UCSD-AML1 (cell line): ENCODE data around the gene KCND1.
A peak's percentile ranks its signal among the peaks of the same experiment; 100 is the strongest.

Experiments
- DNase-seq: peaks from one replicate; lab custom pipeline; 2025; ENCODE audit not compliant: unreplicated experiment; lab: John Stamatoyannopoulos, UW

KCND1 gene

DNA sequence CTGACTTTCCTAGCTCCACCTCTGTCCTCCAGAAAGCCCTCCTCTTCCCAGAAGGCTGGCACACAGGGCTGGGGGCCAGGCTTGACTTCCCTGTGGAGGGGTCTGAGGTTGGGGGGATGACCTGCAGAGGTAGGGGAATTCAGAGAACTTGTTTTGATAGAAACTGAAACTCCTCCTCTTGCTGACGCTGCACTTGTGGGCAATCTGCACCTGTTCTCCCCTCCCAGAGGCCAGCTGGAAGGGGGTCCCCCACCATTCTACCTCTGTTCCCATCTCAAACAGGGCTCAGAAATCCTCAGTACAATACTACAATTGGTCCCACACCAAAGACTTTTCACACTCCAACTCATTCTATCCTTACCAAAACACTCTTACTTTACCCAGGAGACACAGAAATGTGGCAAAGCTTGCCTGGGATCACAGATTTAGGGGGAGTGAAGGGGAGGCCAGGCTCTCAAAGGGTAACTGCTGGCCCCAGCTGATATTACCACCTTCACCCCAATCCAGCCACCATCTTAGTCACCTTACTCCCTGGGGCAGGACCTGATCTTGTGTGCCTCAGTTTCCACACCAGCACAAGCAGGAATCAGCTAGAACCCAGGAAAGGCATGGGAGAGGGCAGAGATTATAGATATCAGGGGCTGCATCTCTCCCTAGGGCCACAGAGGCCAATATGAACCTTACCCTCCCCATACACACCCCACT, 32.8 kb downstream of the KCND1 start:
- no peak for DNase-seq

DNA sequence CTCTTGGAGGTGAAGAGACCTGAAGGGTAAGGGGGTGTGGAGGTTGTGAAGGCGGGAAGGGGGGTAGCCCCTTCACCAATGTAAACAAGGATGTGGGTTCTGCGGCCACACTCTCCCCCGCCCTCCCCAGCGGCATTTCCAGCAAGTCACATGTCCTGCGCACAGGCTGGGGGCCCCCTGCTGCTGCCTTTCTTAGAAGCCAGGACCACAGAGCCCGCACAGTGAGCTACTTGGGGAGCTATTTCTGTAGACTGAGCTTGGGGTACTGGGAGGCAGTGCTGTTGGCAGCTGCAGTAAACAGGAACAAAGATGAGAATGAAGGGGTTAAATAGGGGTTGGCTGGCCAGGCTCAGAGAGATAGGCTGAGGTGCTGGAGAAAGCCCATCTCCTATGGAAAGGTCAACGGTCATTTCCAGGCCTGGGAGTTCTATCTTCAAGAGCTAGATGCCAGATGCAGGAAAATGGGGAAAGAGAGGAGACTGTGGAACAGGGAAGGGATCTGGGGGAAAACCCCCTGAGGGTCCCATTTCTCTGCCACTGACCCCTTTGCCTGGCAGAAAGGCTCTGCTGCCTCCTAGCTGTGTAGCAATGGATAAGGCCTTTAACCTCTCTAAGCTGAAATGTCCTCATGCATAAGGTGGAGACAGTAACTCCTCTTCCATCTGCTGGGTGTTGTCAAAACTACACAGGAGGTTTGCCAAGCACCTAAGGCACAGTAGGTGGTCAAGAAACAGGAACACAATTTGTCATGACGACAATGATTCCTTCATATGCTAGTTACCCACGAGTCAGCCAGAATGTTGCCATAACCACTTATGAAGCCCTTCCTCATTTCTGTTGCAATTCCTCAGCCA, 34.4 kb downstream of the KCND1 start:
- peak; percentile 91 for DNase-seq

DNA sequence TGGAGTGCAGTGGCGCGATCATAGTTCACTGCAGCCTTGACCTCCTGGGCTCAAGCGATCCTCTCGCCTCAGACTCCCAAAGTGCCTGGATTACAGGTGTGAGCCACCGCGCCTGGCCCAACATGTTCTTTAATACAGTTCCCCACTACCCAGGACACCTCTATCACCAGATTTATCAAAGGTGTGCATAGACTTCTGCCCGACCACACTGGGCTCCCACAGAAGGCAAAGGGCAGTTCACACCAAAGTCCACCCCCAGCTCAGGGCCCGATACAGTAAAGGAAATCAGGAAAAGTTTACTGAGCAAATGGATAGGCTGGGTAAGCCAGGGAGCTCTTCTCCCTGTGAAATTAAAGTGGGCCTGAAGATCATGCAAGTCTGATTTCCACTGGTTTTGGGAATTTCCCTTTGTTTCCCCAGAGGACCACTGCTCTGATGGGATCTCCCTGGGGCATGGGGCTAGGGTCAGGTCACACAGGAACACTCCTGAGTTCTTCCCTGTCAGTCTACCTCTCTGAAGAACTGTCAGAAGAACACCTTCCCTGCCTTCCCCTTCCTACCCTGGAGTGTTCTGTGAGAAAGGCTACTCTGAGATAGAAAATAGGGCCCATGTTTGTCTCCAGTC, 35.1 kb downstream of the KCND1 start:
- no peak for DNase-seq

DNA sequence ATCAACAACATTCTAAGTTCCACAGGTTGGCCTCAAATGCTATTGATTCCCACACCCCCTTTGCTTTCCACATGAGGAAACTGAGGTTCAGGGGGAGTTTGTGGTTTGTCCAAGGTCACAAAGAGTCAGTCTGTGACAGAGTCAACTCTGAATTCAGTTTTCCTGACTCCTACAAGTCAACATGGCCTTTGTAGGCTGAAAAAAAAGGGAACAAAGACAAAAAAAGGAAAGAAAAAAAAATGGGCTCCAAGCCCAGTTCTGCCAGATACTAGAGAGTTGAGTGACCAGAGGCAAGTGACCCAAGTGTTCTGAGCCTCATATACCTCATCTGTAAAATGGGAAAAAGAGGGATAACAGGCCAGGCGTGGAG, 36.4 kb downstream of the KCND1 start:
- DNase-seq, result no peak

DNA sequence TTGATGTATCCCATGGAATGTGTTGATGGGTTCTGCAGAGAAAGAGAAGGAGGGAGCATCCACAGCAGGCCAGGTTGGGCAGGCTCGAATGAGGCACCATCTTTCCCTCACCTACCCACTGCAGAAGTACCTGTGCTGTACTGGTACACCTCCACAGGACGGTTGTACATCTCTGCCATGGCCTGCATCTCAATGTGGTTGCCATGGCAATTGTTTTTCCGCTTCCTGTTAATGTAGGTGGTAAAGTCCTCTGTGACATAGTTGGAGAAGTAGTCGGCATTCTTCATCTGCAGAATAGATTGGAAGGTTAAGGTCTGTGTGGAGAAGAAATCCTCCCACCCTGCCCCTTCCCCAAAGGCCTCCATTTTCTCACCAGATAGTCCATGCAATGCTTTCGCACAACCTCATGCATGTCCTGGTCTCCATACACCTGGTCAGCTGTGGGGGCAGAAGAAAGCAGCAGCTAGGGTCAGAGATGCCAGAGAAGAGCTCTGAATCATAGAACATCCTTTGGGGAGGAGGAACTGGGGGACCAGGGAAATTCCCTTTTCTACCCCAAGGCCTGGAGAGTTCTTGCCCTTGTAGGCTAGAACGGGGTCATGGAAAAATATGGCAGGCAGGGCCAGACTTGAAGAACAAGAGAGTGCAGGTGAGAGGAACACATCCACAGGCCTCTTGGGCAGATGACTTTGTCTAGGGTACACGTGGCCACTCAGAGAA, 36.9 kb downstream of the KCND1 start:
- no peak for DNase-seq

GRCh38 chrX:48933757-48934156, 37.9 kb downstream of the KCND1 start:
- no peak for DNase-seq

DNA sequence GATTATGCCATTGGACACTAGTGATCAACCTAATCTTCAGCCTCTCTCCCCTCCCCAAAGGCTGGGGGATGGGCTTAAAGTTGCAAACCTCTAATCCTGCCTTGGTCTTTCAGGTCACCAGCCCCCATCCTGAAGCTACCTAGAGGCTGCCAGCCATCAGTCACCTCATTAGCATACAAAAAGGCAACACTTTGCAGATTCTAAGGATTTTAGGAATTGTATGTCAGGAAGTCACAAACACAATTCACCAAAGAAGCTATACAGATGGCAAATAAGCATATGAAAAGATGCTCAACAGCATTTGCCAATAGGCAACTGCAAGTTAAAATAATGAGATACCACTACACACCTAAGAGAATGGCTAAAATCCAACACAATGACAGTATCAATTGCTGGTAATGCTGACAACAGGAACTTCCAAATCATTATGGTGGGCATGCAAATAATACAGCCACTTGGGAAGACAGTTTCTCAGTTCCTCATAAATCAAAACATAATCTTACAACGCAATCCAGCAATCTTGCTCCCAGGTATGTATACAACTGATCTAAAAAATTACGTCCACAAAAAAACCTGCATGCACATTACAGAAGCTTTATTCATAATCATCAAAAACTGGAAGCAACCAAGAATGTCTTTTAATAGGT, 43.8 kb downstream of the KCND1 start:
- no peak for DNase-seq

GRCh38 chrX:48927123-48927522, 44.5 kb downstream of the KCND1 start:
- no peak for DNase-seq

DNA sequence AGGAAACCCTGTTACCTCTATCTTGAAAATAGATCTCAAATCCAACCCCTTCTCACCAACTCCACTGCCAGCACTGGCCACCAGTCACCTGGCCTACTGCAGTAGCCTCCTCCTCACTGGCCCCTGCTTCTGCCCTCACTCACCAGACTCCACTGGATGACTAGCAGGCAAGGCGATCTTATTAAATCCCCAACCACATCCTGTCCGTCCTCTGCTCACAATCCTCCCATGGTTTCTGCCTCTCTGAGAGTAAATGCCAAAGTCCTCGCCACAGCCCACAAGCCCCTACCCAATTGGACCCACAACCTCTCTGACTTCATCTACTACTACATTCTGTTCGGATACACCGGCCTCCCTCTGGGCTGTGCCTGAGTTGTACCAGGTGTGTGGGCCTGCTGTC, 47.4 kb downstream of the KCND1 start:
- no peak for DNase-seq

GRCh38 chrX:48923771-48924170, 47.9 kb downstream of the KCND1 start:
- DNase-seq, result no peak

GRCh38 chrX:48920718-48921104, 50.9 kb downstream of the KCND1 start:
- DNase-seq, result no peak

GRCh38 chrX:48919947-48920717, 51.5 kb downstream of the KCND1 start:
- no peak for DNase-seq

DNA sequence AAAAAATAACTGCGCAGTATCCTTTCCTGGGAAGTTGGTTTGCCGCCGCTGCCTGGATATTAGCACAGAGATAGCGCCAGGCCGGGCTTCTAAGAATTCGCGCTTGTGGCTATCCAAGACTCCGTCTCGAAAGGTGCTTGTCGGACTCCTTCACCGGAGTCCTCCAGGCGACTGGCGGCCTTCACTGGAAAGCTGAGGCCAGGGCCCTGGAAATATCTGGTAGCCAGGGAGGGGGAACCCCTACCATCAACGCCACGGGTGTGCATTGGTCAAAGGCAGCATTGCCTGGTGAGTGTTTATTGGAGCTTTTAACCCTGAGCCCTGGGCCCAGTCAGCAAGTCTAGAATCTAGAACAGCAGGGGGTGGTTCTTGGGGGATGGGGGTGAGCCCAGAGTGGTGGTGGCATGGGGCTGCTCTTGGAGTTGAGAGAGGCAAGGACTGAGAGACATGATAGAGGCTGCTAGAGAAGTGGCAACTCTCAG, 52.2 kb downstream of the KCND1 start:
- DNase-seq, result no peak

- peak; percentile 86 for DNase-seq
Observed at GRCh38 chrX:48918643-48919340, 52.9 kb downstream of the KCND1 start, which contains the start of gene PIM2. TSS of gene PIM2 (minus strand) at chrX:48919024. CDS start at chrX:48918834, 190 bp downstream.

DNA sequence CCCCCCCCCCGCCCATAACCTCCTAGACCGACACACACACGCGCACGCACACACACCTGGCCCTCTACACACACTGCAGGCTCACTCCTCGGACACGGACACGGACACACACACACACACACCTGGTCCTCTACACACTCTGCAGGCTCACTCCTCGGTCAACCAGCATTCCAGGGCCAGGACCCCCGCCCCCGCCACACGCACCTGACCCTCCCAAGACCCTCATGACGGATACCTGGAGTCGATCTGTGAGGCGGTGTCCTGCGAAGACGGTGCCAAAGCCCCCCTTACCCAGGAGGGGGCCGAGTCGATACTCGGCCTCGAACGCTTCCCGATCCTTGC, 53.4 kb downstream of the KCND1 start:
- DNase-seq, result no peak

GRCh38 chrX:48917139-48918001, 54.3 kb downstream of the KCND1 start:
- peak; percentile 89 for DNase-seq

- DNase-seq, result no peak
Observed at GRCh38 chrX:48914593-48915493, 56.8 kb downstream of the KCND1 start.
